ENCODE results near the gene SLC39A8. TPM values are rescaled to one million over a fixed set of nuclear protein-coding genes. Genes with fewer than 3 reads are reported as not detected.

The SLC39A8 gene
- total RNA-seq, 1 experiment from 2014 or later: 13.2 TPM

GRCh38 chr4:102285831-102286230, 59.5 kb downstream of the SLC39A8 start:
- Histone ChIP-seq H3K9me3 (ENCODE audit: control insufficient read depth in 1 of 2, insufficient read depth in 1 of 2, low read depth in 1 of 2, low read length in 2 of 2) (no peaks in the 10 kb centered on the region), H3K9ac (ENCODE audit: low read length) (no peak overlapping the region), H4K20me1 (ENCODE audit: insufficient read depth) (no peaks in the 10 kb centered on the region), H3K27ac (ENCODE audit: low read depth, low read length) (no peak overlapping the region), H3K4me2 (ENCODE audit: low read length) (no peak overlapping the region), H3K4me3 (replicated peaks in 1 of 2; ENCODE audit: low read depth in 1 of 2, low read length in 2 of 2) (no peak overlapping the region), H2AFZ (ENCODE audit: low read depth, low read length, poor library complexity, severe bottlenecking) (no peak overlapping the region), H3K9me2 (ENCODE audit: insufficient read depth) (no peaks in the 10 kb centered on the region), H3K4me1 (ENCODE audit: control insufficient read depth in 1 of 2, insufficient read depth in 2 of 2, low read length in 2 of 2) (no peaks in the 10 kb centered on the region), H3K27me3 (ENCODE audit: insufficient read depth, low read length) (no peaks in the 10 kb centered on the region), H3K79me2 (ENCODE audit: insufficient read depth, low read length) (no peaks in the 10 kb centered on the region), H3K36me3 (ENCODE audit: control insufficient read depth in 1 of 2, insufficient read depth in 2 of 2, low read length in 2 of 2) (no peaks in the 10 kb centered on the region)
- RAD21 ChIA-PET (ENCODE audit: low non-redundant PET in 1 of 2, low total read pairs in 2 of 2, uncharacterized antibody in 2 of 2, unreplicated experiment in 2 of 2): no interaction called here
- no peak for TF ChIP-seq EGR1 (IDR thresholded peaks at IDR 0.05; ENCODE audit: low read depth)
- TF ChIP-seq ZNF274 (IDR thresholded peaks at IDR 0.05; ENCODE audit: low read depth, low read length): no peak
- TF ChIP-seq TCF7L2 (IDR thresholded peaks at IDR 0.05; ENCODE audit: borderline replicate concordance, extremely low read depth, insufficient read depth, insufficient read length): no peak
- TF ChIP-seq SP1 (IDR thresholded peaks at IDR 0.05; ENCODE audit: low read depth): no peak
- no peak for TF ChIP-seq YY1 (IDR thresholded peaks at IDR 0.05; ENCODE audit: extremely low read depth, insufficient replicate concordance, low read depth, low read length)
- no peak for TF ChIP-seq EZH2 (IDR thresholded peaks at IDR 0.05)
- no peak for TF ChIP-seq CBX3 (IDR thresholded peaks at IDR 0.05; ENCODE audit: low read depth)
- no peak for TF ChIP-seq ATF3 (IDR thresholded peaks at IDR 0.05)
- no peak for TF ChIP-seq CEBPB (IDR thresholded peaks at IDR 0.05; ENCODE audit: low read depth)
- no peak for TF ChIP-seq FOSL1 (IDR thresholded peaks at IDR 0.05; ENCODE audit: low read depth)
- TF ChIP-seq JUND (IDR thresholded peaks at IDR 0.05): no peak
- no peak for TF ChIP-seq ZFX (IDR thresholded peaks at IDR 0.05)
- no peak for TF ChIP-seq CTCF (IDR thresholded peaks at IDR 0.05 in 2 of 3, conservative IDR thresholded peaks at IDR 0.05 in 1 of 3; ENCODE audit: borderline replicate concordance in 1 of 3, insufficient read depth in 1 of 3, low read depth in 2 of 3, low read length in 2 of 3)
- no peak for TF ChIP-seq EZH2phosphoT487 (IDR thresholded peaks at IDR 0.05; ENCODE audit: borderline replicate concordance)
- TF ChIP-seq MAX (IDR thresholded peaks at IDR 0.05): no peak
- no peak for TF ChIP-seq RAD21 (IDR thresholded peaks at IDR 0.05; ENCODE audit: low read depth)
- TF ChIP-seq REST (IDR thresholded peaks at IDR 0.05; ENCODE audit: low read depth): no peak
- no peak for TF ChIP-seq SRF (IDR thresholded peaks at IDR 0.05; ENCODE audit: low read depth)
- no peak for TF ChIP-seq ELF1 (IDR thresholded peaks at IDR 0.05; ENCODE audit: borderline replicate concordance, low read depth)
- ATAC-seq (no peak), DNase-seq (ENCODE audit: low read depth, low spot score) (no peak)
- POLR2A ChIA-PET: no interaction called here
- CTCF ChIA-PET: no interaction called here
- no TSS peak for BruUV-seq (replicated peaks)
- intact Hi-C loops (cut with micrococcal nuclease): no loop called here
